Fibroblast of skin of right biceps (primary cell): Measurements from ENCODE around the gene PSAP.

Source experiments
- DNase-seq: peaks from one replicate; pipeline ENCODE4 v3.0.0-alpha.2; 2013

The PSAP gene

DNA sequence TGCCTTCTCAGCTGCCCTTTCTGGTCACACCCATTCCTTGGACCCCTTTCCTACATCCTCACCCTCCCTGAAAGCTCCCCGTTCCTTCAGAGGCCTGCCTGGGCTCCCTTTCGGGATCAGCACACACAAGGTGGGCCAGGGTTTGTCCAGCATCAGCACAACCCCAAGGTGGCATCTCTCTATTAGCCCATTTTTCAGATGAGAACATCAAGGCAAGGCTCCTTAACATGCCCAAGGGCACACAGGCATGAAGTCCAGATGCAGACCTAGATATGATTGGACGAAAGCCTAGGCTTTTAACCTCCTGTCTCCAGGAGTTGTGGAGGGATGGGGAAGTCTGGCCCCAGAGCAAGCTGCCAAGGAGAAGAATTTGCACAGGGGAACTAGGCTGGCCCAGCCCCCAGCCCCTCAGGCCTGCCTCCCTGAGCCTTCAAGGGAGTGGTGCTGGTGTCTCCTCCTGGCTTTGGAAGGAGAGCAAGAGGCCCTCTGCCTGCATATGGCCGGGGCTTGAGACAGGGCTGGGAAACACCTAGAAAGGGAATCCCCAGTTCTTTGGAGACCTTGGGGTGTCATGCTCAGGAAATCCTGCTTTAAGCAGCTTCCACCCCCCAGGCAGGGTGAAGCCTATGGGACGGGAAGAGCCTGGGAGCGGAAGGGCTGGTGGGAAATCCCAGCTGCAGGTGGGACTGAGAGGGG, 68.7 kb downstream of the PSAP start:
- DNase-seq: no peak

DNA sequence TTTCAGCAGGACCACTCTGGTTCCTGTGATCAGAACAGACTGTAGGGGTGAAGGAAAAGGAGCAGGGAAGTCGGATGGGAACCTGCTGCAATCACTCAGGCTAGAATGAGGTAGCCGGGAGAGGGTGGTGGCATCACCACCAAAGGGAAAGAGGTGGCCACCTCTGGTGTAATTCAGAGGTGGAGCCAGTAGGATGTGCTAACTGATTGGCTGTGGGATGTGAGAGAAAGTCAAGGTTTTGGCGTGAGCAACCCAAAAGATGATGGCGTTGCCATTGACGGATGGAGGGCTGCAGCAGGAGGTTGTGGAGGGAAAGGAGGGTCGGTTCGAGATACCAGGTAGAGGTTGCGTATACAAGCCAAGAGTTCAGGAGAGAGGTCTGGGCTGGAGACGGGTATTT, 70.3 kb downstream of the PSAP start:
- DNase-seq: no peak

DNA sequence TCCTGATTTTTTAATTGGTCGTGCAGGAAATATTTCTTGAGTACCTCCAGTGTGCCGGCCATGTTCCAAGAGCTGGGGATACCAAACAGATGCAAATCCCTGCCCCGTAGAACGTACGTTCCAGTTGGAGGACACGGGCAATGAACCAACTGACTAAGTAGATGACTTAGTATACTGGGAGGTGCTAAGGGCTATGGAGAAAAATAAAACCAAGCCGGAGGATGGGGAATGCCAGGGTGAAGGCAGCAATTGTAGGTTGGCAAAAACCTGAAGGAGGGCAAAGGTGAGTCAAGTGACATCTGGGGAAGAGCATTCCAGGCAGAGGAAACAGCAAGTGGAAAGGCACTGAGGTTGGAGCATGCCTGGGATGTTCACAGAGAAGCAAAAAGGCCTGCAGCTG, 70.9 kb downstream of the PSAP start:
- no peak for DNase-seq

DNA sequence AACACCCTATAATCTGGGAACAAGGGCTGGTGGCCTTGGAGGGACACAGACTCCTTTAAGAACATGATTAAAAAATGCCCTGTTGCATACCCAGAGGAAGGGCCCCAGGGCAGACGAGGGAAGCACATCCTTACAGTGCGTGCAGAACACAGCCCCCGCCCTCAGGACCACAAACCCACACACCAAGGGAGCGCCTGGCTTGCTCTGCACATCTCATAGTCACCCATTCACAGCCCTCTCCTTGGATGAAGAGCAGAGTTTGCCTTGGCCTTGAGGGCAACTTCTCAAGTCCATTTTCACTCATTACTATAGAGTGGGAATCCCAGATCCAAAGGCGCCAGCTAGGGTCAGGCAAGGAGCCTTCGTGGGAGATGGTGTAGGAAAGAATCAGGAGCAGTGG, 71.4 kb downstream of the PSAP start:
- no peak for DNase-seq

DNA sequence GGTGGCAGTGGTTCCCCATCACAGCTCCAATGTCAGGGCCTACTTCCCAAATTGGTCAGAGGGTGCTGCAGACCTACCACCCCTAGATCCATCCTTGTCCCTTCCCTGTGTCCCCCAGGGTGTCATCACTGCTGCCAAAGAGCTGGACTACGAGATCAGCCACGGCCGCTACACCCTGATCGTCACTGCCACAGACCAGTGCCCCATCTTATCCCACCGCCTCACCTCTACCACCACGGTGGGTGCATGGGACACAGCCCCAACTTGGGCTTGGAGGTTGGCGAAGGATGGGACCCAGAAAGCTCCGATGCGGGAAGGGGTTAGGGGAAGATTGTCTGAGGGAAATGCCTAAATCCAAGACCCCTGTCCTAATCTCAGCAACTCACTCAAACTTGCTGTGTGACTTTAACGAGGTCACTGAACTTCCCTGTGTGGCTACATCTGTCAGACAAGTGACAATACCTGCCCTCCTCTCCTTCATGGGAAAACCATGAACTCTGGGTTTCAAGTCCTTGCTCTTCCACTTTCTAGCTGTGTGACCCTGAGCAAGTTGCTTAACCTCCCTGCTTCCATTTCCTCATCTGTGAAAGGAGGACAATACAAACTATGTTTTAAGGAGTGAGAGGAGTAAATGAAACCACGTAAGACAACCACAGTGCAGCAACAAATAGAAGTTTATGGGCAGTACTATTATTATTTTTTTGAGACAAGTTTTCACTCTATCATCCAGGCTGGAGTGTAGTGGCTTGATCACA, 72.8 kb downstream of the PSAP start:
- no peak for DNase-seq

DNA sequence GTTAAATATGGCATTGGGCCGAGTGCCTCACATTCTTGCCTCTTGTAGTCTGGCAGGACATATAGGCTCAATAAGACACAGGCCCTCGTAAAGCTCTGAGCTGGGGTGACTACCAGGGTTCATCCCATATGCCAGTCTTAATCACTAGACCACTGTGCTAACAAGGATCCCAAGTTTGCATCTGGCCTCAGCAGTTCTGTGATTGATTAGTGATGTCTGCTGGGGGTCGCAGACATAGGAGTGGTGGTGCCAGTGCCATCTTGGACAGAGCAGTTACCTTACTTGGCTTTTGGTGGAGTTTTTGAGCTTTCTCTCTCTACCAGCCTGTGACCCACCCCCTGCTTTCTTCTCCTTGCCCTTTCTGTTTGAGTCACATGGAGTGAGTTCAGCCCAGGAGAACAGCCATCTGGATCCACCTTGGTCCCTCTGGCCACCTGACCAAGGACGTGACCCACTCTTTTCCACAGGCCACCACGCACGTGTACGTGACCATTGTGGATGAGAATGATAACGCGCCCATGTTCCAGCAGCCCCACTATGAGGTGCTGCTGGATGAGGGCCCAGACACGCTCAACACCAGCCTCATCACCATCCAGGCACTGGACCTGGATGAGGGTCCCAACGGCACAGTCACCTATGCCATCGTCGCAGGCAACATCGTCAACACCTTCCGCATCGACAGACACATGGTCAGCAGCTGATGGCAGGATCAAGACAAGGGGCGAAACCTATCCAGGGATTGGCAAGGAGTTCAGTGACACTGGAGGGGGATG, 73.7 kb downstream of the PSAP start:
- DNase-seq: no peak

DNA sequence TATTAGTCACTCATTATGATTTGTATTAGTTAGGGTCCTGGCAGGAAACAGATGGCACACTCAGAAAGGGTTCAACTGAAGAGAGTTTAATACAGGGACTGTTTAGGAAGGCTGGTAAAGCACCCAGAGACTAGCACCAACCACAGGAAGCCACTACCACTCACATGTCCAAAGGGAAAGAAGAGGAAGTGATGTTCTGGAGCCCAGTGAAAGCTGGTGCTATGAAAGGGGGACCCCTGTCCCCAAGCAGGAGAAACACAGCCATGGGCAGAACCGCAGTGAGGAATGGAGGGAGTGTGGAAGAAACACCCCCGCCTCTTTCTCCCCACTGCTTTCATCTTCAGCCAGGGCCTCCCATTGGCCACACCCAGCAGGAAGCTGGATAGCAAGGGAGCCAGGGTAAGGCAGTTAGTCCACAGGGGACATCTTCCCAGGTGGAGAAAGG, 74.5 kb downstream of the PSAP start:
- no peak for DNase-seq

DNA sequence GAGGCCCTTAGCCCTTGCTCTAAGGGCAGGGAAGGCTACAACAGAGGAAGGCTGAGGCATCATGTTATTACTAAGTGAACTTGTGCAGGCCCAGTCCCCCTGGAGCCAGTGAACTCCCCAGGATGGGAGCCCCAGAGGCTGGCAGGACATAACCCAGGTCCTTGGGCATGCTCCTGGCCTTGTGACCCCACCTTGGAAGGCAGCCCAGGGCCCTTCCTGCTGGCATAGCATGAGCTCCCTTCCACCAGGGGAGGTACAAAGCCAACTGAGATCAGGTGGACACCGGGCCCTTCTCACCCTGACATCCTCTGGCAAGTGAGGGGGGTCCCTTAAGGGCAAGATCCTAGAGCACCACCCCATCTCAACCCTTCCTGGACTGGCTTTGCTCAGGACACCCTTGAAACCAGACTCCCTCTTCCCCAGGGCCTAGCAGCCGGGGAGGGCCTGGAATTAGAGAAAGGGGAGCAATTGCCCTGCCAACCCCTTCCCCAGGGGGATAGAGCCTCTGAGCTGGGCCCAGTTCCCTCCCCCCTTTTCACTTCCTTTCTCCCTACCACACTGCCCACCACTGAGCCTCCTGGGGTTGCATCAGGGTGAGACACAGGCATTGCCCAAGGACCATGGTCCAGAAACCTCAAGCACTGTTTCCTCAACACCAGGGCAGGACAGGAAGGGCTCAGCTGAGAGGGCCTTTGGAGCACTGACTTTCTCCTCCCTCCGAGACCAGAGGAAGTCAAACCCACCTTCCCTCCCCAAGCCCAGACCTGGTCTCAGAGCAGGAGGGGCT, 75.9 kb downstream of the PSAP start:
- DNase-seq: no peak

DNA sequence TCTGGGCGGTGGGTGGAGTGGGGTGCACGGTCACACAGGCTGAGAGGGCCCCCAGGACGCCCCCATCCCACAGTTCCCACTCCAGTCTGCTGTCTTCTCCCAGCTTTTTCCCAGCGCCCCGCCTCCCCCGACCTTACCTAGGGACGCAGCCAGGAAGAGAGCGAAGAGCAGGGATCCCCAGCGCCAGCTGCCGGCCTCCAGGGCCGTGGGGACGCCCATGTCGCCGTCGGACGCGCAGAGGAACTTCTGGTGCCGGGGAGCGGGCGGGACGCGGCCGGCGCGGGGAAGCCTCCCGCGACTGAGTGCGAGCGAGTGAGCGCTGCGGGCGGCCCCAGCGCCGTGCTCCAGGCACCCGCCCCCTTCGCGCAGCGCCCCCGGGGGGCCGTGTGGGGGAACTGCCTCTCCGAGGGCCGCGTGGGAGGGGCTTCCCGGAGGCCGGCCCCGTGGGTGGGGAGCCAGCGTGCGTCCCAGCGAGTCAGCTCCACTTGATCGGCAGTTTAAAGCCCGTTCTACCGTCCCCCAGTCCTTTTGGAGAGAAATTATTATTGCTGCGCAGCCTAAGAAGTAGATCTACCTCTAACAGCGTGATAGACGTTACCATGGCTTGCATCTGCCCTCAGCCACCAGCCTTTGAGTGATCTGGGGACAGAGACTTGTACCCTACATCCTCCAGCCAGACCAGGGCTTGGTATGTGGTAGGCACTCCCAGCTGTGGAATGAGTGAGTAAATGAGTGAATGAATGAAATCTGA, 77.7 kb downstream of the PSAP start, which contains the start of gene VSIR:
VSIR (minus strand) TSS at position 300 of the 751 bp plus-strand sequence; CDS start at position 219, 81 bp downstream.
- peak; percentile 70 for DNase-seq

DNA sequence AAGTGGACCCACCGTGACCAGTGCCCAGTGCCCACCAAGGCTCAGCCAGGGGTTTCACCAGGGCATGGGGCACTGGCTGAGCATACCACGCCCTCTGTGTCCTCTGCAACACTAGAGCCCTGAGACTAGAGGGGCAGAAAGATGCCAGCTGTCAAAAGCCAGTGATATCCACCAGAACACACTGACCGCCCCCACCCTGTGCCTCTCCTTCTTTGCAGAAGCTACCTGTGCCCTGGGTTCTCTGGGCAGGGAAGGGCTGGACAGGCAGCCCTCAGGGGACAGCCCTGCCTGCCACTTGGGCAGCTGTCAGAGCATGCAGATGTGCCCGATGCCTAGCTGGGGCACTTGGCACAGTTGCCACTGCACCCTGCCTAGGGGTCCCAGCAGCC, 78.2 kb downstream of the PSAP start:
- no peak for DNase-seq

DNA sequence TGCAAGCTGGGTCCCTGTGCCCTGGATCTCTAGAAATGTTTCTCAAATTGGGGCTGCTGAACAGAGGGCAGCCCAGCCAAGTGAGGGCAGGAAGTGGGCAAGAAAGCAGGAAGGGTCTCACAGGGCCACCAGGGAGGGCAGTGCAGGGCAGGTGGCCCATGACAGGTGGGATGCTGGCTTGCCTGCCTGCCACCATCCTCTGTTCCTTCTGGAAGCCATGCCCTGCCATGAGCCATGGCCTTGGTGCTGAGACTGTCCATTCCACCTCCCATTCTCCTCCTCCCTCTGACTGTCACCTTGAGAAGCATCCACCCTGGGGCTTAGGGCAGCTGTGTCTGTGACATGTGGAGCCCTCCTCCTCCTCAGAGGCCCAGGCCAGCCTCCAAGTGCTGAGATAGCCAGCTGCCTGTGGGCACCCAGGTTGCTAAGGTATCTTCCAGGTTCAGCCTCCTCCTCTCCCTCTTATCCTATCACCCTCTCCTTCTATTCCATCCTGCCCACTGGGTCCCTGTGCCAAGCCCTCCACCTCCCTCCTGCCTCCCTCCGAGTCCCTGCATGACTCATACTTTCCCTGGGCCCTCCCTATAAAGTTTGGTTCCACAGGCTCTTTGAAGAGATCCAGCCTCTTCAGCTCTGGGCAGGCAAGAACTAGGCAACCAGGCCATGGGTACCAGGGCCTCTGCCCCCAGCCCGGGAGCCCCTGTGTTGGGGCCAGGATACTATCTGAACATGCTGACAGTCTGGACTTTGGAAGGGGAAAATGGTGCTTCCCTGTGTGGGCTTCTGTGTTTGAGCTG, 79.0 kb downstream of the PSAP start:
- peak; percentile 66 for DNase-seq

DNA sequence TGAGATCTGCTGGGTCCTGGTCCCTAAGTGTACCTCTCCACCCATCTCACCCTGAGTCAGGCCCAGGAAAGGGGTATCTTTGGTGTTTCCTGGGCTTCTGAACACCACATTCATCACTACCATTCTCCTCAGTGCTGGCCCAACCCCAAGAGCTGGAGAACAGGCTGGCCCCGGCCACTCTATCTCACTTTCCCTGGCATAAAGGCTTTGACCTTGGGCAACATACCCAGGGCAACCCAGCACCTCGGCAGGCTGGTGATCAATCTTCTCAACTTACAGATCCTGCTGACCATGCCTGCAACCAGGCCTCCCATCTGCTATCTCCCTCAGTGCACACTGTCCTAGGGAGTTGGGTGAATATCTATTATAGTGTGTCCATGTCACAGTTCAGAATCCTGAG, 79.8 kb downstream of the PSAP start:
- no peak for DNase-seq

DNA sequence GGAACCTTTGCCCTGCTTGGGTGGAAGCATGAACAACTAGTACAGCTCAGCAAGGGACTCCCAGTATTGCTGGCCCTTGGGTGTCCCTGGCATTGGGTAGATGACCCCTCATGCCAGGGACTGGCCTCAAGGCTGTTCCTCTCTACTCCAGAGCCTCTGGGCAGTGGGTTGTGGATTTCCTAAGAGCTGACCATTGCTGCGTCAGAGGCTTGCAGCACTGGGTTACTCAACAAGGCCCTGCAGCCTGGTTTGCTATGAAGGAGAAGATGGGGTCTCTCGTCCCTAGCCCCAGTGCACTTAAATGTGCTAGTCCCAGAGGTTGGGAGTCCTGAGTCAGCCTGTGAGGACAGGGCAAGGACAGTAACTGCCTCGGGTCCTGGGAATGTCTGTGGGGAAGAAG, 80.3 kb downstream of the PSAP start:
- DNase-seq: no peak

DNA sequence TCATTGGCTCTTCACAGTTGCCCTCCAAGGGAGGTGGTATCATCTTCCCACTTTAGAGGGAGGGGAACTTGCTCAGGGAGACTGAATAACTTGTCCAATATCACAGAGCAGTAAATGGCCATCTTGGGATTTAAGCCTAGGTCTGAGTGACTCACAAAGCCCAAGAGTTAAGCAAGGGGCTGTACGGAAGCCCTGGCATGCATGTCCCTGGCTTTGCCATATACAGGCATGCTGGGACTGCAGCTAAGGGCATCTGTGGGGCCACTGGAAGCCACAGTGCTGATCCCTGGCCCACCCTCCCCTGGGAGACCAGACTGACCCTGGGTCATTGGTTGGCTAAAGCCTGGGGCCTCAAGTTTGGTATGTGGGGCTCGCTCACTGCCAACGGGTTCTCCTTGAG, 80.8 kb downstream of the PSAP start:
- peak; percentile 29 for DNase-seq

DNA sequence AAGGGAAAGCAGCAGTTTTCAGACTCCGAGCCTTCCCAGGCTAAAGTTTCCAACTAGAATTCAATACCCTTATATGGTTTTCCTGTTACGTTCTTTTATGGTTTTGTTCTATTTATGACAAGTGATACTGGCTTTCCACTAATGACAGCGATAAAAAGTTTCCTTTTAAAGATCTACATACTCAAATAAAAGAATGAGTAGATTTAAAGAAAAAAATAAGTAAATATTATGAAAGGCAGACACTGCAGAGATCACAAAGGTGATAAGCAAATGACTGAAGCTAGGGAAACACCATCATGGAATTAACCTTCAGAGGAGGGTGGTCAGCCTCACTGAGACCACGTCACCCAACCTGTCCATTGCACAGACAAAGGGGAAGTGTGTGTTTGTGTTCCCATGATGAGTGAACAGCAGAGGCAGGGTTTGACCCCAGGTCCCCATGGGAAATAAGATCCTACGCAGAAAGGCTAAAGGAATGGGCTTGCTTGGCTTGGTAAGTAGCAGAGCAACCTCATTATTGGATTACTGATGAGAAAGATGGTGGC, 81.7 kb downstream of the PSAP start:
- no peak for DNase-seq

DNA sequence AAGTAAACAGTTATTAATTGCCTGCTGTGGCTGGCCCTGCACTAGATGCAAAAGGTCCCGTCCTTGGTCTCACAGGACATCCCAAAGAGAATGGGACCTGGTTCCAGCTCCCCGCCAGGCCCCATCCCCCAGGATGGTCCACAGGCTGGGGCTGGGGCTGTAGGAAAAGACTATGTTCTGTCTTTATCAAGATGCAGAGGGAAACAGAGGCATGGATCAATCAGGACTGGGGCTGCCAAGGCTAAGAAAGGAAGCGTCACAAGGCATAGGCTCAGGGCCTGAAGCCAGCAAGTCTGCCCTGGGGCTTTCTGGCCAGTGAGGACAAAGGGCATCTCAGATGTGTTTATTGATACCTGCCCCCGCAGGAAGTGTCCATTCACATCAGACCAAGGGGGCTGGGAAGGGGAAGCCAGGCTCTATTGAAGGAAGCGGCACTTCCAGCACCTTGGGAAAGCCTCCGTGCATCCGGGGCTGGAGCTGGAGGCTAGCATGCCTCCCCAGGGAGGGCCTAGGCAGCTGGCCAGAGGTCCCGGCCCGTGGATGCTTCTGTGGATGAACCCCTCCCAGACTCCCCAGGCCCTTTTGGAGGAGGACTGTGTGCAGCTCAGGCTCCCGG, 83.5 kb downstream of the PSAP start:
- peak; percentile 23 for DNase-seq

DNA sequence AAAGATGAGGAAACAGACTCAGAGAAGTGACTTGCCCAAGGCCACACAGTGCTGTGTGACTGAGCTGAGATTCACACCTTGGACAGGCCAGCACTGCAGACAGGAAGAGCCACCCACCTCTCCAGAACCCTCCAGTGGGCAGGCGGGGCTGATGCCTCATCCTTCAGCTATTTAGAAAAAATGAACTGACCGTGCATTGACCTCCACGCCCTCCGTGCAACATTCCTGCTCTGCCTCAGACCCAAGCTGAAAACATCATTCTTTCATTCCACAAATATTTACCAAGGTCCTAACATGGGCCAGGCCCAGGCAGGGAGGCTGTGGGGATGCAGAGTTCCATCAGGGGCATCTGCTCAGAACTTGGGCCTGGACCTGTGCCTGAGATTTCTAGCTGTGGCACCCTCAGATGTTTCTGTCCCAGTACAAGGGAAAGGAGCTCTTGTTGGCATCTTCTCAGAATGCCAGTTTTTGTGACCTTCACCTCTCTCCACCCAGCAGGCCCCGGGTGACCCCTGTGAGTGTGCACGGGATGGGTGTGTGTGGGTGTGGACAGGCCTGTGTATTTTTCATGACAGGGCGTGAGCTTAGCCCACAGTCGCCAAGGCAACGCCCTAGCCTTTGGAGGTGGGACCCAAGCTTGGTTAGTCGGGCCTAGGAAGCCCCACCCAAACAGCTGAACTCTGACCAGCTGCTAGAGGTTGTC, 84.2 kb downstream of the PSAP start:
- peak; percentile 95 for DNase-seq
